ENCODE measurements around the gene PROX1.

Gene PROX1

GRCh38 chr1:214068979-214069378 is 81.2 kb downstream of the PROX1 start:
- no peak overlapping the region for H3K27ac ChIP-seq
- H2AFZ ChIP-seq: no peak overlapping the region
- H3K9ac ChIP-seq: no peak overlapping the region
- H3K79me2 ChIP-seq: no peaks in the 10 kb centered on the region
- H3K4me3 ChIP-seq (ENCODE audit: low read depth, low read length): no peak overlapping the region
- no peaks in the 10 kb centered on the region for H3K27me3 ChIP-seq (ENCODE audit: control insufficient read depth, insufficient read depth, low read length)
- H3K36me3 ChIP-seq (ENCODE audit: control insufficient read depth, insufficient read depth, low read length): no peaks in the 10 kb centered on the region
- TF ChIP-seq, protein P1, sequence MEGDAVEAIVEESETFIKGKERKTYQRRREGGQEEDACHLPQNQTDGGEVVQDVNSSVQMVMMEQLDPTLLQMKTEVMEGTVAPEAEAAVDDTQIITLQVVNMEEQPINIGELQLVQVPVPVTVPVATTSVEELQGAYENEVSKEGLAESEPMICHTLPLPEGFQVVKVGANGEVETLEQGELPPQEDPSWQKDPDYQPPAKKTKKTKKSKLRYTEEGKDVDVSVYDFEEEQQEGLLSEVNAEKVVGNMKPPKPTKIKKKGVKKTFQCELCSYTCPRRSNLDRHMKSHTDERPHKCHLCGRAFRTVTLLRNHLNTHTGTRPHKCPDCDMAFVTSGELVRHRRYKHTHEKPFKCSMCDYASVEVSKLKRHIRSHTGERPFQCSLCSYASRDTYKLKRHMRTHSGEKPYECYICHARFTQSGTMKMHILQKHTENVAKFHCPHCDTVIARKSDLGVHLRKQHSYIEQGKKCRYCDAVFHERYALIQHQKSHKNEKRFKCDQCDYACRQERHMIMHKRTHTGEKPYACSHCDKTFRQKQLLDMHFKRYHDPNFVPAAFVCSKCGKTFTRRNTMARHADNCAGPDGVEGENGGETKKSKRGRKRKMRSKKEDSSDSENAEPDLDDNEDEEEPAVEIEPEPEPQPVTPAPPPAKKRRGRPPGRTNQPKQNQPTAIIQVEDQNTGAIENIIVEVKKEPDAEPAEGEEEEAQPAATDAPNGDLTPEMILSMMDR (IDR thresholded peaks at IDR 0.05): no peak
- no peaks in the 10 kb centered on the region for H3K9me3 ChIP-seq (ENCODE audit: control insufficient read depth, low read length)
- H3K4me2 ChIP-seq (ENCODE audit: low read length): no peak overlapping the region
- H3K4me1 ChIP-seq: no peaks in the 10 kb centered on the region

GRCh38 chr1:214071469-214071868 is 83.7 kb downstream of the PROX1 start:
- H3K4me2 ChIP-seq (ENCODE audit: low read length): no peak overlapping the region
- H3K27me3 ChIP-seq (ENCODE audit: control insufficient read depth, insufficient read depth, low read length): no peaks in the 10 kb centered on the region
- no peaks in the 10 kb centered on the region for H3K36me3 ChIP-seq (ENCODE audit: control insufficient read depth, insufficient read depth, low read length)
- H3K9me3 ChIP-seq (ENCODE audit: control insufficient read depth, low read length): no peaks in the 10 kb centered on the region
- no peaks in the 10 kb centered on the region for H3K79me2 ChIP-seq
- no peaks in the 10 kb centered on the region for H3K4me1 ChIP-seq
- no peak overlapping the region for H3K27ac ChIP-seq
- H3K9ac ChIP-seq: no peak overlapping the region
- TF ChIP-seq, protein P1 (IDR thresholded peaks at IDR 0.05): no peak
- H3K4me3 ChIP-seq (ENCODE audit: low read depth, low read length): no peak overlapping the region
- H2AFZ ChIP-seq: no peak overlapping the region

GRCh38 chr1:214072426-214073157 is 84.8 kb downstream of the PROX1 start:
- Histone ChIP-seq H3K27me3 (ENCODE audit: control insufficient read depth, insufficient read depth, low read length) (no peaks in the 10 kb centered on the region), H3K79me2 (no peaks in the 10 kb centered on the region), H3K36me3 (ENCODE audit: control insufficient read depth, insufficient read depth, low read length) (no peaks in the 10 kb centered on the region), H3K27ac (no peak overlapping the region), H3K4me2 (ENCODE audit: low read length) (no peak overlapping the region), H3K9me3 (ENCODE audit: control insufficient read depth, low read length) (no peaks in the 10 kb centered on the region), H2AFZ (no peak overlapping the region), H3K4me3 (ENCODE audit: low read depth, low read length) (no peak overlapping the region), H3K4me1 (no peaks in the 10 kb centered on the region), H3K9ac (no peak overlapping the region)
- TF ChIP-seq, protein P1 (IDR thresholded peaks at IDR 0.05): no peak

DNA sequence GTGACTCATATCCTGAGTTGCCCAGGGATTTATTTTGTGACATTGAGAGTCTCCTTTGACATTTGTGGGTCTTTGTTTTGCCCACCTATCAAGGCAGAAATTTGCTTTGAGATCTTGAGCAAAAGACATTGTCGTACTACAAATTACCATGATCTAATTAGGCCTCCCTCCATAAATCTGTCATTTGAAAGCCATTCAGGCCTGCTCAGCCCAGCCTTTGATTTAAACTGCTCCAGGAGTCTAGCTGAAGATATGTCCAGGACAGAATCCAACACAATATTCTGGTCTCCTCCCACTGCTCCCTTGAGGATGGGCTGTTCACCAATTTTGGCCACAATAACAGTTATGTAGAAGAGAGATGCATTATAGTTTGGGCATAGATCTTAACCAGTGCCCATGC is 86.7 kb downstream of the PROX1 start:
- TF ChIP-seq, protein P1 (IDR thresholded peaks at IDR 0.05): no peak
- Histone ChIP-seq H3K4me1 (no peaks in the 10 kb centered on the region), H3K27ac (no peak overlapping the region)

More for the DNA sequence above, 86.7 kb downstream of the PROX1 start:
- no peak overlapping the region for H3K4me2 ChIP-seq (ENCODE audit: low read length)
- H3K27me3 ChIP-seq (ENCODE audit: control insufficient read depth, insufficient read depth, low read length): no peaks in the 10 kb centered on the region
- H3K36me3 ChIP-seq (ENCODE audit: control insufficient read depth, insufficient read depth, low read length): no peaks in the 10 kb centered on the region
- H3K79me2 ChIP-seq: no peaks in the 10 kb centered on the region
- no peak overlapping the region for H3K9ac ChIP-seq
- H3K4me3 ChIP-seq (ENCODE audit: low read depth, low read length): no peak overlapping the region
- no peaks in the 10 kb centered on the region for H3K9me3 ChIP-seq (ENCODE audit: control insufficient read depth, low read length)
- no peak overlapping the region for H2AFZ ChIP-seq

Data from parathyroid adenoma (tissue), 2 donors.